LNCAP (cell line): Measurements from ENCODE around the gene SLC39A9.

Experiments used
- CTCF ChIP-seq: fragments of 450-650 bp; IDR thresholded peaks from 2 replicates; pipeline ENCODE4 v1.5.1; 2017; ENCODE audit warnings: mild to moderate bottlenecking

The SLC39A9 gene

DNA sequence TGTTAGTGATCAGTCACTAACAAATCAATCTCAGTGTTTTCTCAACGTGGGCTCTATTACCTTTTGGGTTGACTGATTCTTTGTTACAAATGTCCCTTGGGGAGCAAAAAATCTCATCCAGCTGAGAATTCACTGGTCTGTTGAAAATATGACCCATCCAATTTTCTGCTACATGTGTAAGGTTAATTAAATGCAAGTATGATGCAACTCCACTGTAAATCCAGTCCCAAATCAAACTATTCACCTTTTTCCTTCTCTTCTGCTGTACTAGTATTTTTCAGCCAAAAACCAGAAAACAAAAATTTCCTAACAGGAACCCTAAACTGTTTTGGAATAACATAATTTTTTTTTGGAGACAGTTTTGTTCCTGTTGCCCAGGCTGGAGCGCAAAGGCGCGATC, 2.6 kb upstream of the SLC39A9 start:
- TF ChIP-seq CTCF, result no peak

GRCh38 chr14:69398818-69399210, 322 bp downstream of the SLC39A9 start:
- TF ChIP-seq CTCF, result no peak

DNA sequence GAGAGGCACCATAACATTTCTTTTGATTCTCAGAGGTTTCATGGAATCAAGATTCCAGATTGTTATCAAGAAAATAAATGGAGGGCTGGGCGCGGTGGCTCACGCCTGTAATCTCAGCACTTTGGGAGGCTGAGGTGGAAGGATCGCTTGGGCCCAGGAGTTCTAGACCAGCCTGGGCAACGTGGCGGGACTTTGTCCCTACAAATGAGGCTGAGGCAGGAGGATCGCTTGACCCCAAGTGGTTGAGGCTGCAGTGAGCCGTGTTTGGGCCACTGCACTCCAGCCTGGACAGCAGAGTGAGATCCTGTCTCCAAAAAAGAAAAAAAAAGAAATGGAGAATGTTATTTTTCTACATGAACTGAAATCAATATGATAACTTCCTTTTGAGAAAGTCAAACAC, 1.3 kb downstream of the SLC39A9 start:
- TF ChIP-seq CTCF, result no peak

- no peak for TF ChIP-seq CTCF
Observed at GRCh38 chr14:69400154-69400553, 1.7 kb downstream of the SLC39A9 start.

- TF ChIP-seq CTCF, result no peak
Observed at GRCh38 chr14:69401841-69402240, 3.3 kb downstream of the SLC39A9 start.

GRCh38 chr14:69404478-69404877, 6.0 kb downstream of the SLC39A9 start:
- TF ChIP-seq CTCF, result no peak

GRCh38 chr14:69404883-69405282, 6.4 kb downstream of the SLC39A9 start:
- no peak for TF ChIP-seq CTCF

GRCh38 chr14:69405762-69406161, 7.3 kb downstream of the SLC39A9 start:
- no peak for TF ChIP-seq CTCF
